NCI-H446 (cell line): Measurements from ENCODE around the gene PADI2.

ENCODE experiments used
- DNase-seq, 2 experiments: peaks; one replicate each; lab custom pipeline; 2025; lab: John Stamatoyannopoulos, UW

PADI2 gene

DNA sequence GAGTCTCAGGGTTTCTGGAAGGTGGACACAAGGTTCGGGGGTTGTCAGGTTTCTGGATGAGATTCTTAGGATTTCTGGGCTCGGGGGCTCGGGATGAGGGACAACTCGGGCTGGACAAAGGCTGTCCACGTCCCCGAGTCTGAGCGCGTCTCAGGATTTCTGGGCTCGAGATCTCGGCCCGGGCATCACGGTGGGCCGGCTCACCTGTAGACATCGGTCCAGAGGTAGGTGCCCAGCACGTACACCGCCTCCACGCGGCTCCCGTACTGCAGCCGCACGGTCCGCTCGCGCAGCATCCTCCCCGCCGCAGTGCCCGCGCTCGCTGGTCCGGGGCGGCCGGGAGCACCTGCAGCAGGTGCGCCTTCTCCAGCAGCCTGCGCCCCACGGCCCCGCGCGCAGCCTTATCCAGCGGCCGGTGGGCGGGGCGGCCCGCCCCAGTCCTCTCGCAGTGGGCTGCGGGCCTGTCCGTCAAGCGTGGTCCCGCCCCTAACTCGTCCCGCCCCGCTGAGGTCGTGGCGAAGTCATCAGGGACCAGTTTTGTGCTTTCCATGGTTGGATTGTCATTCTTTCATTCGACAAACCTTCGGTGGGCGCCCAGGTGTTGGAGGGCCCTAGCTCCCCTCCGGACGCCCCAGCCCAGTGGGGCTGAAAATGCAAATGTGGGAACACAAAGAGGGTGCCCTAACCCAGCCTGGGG is at the start of gene PADI2:
TSS of gene PADI2 (minus strand) at position 376 of the 697 bp plus-strand sequence. CDS start at position 296, 80 bp downstream.
- no peak for DNase-seq

DNA sequence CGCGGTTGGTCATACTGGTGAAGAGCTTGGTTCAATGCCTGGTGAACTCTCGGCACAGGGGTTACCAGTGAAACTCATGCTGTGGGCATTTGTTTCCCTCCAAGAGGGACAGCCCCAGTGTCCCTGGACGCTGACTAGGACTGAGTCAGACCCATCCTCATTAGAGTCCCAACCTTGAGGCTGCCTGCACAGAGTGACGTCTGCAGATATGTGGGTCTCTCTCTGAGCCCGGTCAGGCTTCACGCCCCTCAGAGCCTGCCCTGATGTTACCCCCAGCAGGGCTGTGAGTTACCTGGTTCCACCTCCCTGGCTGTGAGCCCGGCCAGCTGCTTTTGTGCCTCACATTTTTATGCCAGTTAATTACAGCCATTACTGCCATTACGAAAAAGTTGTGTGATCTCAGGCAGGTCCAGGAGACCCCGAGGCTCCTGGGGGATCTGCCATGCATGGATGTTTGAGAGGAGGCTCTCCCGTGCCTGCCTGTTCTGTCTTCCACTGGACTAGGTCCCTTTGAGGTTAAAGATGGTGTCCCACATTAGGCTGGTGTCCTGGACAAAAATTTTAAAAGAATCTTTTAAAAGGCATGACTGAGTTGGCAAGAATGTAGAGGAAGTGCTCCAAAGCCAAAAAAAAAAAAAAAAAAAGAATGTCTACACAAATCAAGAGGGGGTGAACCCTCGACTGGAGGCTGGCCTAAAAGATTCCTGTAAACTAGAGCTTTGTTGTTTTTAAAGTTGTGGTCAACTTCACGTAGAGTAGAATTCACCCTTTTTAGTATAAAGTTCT is 49.0 kb upstream of the PADI2 start:
- DNase-seq, result no peak

DNA sequence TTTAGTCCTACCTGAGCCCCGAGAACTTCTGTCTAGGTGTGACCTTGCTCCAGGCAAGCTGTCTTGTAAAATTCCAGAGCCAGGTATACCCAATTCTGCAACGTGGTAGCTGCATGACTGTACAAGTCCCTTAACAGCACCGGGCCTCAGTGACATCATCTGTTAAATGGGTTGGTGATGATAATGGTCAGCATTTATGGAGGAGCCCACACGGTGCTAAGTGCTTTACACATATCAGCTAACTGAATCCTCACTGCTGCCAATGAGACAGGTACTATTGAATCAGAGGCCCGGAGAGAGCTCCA is 48.5 kb upstream of the PADI2 start:
- no peak for DNase-seq

DNA sequence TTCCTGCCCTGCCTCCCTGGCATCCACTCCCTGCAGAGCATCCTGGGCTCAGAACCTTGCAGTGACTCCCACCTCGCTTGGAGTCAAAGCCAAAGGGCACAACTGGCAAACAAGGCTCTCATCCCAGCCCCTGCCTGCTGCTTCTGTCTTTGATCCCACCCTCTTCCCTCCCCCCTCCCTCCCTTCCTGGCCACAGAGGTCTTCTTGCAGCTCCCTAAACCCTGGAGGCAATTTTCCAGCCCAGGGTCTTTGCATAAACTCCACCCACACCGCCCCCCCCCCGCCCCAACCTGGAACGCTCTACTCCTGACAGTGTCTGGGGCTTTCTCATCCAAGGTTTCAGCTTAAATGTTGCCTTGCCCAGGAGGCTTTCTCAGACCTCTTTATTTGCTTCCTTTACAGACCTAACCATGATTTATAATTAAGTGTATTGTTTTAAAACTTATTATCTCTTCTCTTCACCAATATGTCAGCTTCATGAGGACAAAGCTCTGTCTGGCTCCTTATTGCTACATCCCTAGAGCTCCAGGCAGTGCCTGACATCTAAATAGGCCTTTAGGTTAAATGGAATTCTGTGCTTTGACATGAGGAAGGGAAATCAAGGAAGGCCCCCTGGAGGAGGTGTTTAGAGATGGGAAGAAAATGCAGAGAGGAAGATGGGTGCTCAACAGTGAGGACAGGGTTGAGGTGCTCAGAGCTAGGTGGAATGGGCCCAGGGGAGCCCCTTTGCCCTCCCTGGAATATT is 48.0 kb upstream of the PADI2 start:
- DNase-seq, result no peak

DNA sequence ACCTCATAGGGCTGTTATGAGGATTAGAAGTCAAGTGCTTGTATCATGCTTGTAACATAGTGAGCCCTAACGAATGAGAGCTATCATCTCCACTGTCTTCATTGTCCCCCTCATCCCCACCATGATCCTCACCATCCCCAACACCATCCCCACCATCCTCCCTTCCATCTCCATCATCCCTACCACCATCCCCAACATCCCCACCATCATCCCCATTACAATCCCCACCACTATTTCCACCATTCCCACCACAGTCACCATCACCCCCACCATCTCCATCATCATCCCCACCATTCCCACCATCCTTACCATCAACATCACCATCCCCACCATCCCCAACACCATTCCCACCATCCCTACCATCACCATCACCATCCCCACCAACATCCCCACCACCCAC is 46.6 kb upstream of the PADI2 start:
- DNase-seq, result no peak

DNA sequence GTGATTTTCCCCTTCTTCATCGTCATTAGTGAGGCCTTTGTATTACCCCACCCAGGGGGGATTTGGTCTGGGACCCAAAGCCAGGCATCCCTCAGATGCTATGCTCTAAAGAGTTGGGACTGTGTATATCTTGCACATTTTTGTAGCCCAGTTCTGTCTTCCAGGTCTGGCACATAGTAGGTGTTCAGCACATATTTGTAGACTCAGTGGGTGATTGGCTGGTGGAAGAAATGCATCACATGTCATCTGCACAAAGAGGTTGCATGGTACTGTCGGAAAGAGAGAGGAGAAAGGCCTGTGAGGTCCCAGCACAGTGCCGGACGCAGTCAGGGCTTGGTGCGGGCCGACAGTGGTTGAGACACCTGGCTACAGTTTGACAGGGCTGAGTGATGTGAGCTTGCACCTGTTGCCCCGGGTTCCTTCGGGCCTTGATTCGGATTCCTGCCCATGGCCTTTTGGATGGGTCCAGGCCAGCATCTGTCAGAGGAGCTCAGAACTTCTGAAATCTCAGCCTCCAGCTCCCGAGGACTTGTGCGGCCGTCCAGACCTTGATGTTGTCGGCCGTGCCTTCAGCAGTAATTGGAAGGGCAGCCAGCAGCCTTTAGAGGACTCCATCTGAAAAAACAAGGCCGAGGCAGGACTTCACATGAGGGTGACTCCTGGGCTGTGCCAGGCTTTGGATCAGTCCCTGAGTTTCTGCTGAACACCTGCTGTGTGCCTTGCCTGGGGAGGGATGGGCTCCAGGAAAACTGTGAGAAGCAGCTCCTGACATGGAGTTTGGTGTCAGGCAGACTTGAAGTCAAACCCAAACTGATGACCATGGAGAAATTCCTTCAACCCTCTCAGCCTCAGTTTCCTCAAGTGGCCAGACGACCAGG is 44.8 kb upstream of the PADI2 start:
- DNase-seq, result no peak

DNA sequence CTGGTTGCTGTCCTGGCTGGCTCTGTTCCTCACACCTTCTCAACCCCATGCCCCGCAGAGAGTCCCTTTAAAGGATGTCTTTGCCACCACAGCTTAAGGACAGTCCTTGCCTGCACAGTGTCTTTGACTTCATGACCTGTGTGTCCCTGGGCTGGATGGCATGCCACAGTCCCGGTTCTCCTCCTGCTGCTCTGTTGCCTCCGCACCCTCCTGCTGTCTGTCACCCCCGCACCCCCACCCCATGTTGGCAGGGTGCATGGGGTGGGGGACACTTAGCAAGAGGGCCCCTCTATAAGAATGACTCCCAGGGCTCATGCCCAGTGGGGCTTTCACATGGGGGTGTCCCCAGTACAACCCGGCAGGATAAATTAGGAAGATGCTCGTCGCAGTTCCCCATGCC is 44.1 kb upstream of the PADI2 start:
- no peak for DNase-seq

DNA sequence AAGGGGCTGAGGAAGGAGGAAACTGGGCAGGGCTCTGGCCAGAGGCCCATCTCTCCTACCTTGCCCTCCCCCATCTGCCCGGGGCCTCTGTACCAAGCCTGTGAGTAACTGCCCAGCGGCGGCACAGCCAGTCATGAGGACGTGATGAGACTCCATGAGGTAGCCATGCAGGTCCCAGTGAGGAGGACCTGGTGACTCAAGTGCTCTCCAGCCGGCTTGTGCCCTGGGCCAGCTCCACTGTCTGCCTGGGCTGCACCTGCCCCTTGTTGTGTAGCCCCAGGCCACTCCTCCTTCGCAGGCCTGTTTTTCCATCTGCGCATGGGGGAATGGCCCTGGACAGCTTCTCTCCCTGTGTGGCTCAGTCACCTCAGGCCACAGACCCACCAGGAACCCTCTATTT is 43.7 kb upstream of the PADI2 start:
- DNase-seq, result no peak

DNA sequence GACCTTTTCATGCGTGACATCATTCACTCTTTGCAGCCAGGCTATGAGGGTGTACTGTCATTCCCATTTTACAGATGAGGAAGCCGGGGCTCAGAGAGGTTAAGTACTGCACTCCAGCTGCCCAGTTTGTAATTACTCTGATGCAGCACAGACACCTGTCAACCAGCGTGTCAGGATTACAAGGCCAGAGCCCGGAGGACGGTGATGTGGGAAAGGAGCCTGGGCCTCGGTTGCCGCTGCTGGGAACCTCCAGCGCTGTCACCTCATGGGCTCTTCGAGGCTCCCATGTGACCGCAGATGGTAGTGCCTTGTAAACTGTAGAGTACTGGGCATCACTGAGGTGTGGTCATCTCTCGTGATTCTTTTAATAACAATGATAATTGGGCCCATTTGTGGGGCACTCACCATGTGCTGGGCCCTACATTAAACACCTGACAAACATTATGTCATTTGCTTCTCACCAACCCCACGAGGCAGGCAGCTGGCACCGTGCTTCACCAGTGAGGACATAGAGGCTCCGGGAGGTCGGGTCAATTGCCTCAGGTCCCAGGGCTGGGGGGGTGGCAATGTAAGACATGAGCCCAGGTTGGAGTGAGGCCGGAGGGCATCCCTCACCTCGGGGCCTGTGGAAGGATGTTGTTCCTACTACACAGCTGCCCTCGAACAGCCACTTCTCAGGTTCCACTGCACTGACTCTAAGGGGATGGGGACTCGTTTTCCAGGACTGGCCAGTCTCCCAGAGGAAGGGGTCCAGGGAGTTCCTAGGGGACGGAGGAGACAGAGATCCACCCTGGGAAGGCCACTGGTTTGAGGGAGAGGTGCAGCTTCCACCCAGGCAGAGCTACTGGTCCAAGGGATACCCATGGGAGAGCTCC is 42.9 kb upstream of the PADI2 start:
- DNase-seq, result no peak

DNA sequence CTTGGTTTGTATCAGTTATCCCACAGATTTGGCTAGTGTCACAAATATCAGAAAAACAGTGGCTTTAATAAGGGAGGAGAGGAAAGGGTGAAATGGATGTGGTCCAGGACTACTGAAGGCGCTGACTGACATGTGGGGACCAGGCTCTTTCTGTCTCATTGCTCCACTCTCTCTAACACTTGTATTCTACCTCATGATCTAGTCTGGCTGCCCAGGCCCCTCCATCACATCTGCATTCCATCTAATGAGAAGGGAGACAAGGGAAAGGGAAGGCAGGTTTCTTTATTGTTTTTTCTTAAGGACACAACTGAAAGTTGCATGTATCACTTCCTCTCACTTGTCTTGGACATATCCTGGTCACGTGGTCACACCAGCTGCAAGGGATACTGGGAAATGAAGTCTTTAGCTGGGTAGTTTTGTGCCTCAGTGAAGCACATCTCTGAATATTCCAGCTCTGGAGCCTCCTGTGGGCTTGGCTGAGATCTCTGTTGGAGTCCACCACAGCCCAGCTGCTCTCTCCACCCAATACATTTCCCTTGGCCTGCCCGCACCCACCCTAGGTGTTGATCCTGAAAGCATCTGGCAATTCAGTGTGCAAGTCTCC is 42.0 kb upstream of the PADI2 start:
- no peak for DNase-seq

DNA sequence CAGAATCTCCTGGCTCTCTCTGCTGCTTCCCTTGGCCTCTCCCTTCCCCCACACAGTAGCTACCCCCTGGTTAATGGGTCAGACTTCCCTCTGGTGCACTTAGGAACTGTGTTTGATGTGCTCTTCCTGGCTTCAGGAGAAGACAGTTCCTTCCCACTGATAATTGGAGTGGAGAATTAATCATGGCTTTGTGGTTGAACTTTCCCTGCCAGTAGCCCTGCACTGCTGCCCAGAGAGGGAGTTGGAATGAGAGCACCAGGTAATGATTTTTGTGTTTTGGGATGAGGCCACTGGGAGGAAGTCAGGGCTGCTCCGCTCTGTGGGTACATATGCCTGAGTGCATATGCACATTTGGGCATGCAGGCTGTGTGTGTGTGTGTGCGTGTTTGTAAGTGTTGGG is 39.7 kb upstream of the PADI2 start:
- no peak for DNase-seq

DNA sequence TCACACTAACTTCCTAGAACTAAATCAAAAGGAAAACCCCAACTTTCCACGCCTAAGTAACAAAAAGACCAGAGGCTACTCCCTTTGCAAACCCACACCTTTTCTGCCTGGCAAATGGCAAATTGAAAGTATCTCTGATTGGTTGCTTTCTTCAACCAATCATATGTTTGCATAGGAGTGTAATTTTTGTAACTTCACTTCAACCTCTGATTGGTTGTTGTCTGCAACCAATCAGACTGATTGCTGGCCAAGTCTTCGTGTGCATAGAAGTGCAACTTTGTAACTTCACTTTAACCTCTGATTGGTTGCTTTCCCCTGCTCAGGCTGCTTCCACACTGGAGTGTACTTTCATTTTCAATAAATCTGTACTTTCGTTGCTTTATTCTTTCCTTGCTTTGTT is 36.9 kb upstream of the PADI2 start:
- no peak for DNase-seq

DNA sequence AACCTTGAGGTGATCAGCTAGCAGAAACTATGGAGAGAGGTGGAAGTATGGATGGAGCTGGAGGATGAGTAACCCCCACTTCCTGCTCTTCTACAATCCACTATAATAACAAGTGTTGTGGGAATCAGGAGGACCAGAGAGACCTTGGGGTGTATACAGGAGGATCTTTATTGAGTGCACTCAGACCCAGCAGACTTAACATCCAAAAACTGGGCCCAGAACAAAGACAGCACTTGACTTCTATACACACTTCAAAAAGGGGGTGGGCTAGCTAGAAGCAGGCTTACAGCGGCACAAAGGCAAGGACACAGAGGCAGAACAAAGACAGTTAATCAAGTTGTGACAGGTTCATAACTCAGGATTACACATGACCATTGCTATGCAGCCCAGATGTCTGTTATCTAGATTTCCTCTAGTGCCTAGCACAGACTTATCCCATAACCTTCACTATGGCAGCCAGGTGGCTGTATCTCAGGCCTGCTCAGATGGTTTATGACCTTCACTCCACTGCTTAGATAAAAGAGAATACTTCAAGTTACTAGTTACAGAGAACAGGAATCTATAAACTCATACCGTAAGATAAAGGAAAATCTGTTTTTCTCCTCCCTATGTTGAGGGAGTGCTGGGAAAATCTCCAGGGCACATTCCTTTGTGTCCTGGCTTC is 36.1 kb upstream of the PADI2 start:
- DNase-seq, result no peak

DNA sequence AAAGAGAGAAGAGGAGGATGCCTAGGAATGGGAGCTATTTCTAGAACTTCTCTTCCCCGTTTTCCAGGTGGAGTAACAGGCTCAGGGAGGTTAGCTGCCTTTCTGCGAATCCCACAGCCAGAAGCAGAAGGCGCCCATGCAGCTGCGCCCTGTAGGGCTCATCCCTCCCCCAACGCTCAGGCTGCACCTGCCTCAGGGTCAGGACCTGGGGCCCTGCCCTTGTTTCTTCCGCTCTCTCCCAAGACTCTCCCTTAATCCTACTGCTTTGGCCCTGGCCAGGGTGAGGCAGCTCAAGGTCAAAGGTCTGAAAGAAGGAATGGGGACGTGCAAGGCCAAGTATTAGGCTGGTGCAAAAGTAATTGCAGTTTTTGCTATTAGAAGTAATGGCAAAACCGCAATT is 30.5 kb upstream of the PADI2 start:
- no peak for DNase-seq

DNA sequence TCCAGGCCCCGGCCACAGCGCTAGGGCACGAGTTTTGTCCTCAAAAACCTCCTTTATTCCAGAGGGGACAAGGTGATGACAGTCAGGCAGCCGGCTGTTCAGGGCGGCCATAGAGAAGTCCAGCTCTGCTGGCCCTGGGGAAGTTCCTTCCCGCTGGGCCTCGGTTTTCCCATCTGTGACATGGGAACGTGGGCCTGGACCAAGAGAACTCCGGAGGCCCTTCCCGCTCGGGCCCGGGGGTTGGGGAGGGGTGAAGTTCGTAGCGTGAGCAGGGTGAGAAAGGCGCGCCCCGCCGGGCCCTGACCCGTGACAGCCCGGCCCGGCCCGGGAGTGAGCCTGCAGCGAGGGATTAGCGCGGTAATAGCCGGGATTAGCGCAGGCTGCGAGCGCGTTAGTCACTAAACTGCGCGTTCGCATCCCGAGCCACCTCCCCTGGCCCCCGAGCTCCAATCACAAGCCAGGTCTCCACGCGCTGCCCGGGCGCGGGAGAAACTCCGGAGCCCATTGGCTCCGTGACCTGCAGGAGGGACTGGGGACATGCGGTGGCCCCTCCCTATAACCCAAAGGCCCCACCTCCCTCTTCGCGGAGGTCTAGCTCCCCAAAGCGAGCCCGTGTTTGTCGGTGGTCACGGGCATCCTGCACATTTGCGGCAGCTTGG is 29.8 kb upstream of the PADI2 start:
- no peak for DNase-seq

DNA sequence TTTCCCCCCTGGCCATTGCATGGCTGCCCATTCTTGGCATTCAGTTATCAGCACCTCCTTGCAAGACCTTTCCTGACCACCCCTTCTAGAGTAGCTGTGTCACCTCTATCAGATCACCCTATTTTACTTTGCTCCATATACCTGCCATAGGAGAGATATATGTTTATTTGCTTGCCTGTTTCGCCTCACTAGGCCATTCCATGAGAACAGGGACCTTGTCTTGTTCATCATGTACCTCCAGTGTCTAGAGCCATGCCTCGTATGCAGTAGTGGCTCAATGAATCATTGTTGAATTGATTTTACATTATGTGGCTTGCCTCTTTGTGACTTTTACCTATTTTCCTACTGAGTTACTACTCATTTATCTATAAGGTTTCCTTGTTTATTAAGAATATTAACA is 26.4 kb upstream of the PADI2 start:
- DNase-seq, result no peak

DNA sequence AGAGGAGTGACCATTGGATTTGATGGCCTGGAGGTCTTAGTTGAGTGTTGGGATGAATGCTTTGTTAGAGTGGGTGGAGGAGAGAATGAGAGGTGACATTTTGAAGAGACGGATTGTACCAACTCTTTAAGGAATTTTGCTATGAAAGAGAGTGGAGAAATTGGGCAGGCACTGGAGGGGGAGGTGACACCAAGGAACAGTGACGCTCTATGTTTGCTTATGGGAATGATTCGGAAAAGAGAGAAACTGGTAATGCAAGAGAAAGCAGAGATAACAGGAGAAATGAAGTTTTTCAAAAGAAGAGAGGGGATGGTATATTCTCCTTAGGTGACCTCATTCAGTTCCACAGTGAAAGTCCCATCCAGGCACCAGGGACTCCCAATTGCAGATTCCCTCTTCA is 24.5 kb upstream of the PADI2 start:
- DNase-seq, result no peak

DNA sequence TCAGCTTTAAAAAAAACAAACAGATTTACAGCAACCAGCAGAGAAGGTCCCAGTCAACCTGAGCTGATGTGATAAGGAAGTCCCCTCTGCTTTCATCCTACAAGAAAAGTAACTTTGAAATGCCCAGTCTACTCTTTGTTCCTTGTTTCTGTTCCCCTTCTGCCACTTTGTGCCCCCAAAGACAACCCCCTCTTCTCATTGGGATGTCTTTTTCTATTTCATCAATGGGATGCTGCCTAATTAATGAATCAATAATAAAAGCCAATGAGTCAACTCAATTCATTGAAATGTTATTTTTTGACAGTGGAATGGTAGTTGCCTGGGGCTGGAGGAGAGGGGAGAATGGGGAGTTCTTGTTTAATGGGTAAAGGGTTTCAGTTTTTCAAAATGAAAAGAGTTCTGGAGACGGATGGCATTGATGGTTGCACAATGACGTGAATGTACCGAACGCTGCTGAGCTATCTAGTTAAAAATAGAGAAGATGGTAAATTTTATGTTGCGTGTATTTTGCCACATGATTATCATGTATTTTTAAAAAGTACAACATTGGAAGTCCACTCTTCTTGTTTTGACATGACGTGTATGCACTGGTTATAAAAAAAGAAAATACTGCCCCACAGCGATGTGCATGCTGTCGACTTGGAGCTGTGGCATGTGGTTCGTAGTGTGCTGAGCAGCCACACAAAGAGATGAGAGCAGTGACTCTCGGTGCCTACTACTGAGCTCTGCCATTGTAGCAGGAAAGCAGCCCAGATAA is 22.4 kb upstream of the PADI2 start:
- DNase-seq, result no peak

DNA sequence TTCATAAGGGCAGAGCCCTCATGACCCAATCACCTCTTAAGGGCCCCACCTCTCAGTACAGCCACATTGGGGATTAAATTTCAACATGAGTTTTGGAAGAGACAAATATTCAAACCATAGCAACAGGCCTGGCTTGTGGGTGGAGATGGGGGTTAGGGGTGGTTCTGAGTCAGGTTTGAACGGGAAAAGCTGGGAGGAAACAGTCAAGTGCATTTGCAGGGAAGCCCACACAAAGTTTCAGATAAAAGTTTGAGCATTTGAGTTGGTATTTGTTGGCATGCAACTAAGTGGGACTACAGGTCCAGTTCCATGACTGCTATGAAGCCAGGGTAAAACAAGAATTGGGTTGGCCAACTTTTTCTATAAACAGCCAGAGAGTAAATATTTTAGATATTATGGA is 21.0 kb upstream of the PADI2 start:
- DNase-seq, result no peak
